ENCODE results near the gene GCNT2. TPM values are rescaled to one million over a fixed set of nuclear protein-coding genes. Genes with fewer than 3 reads are reported as not detected.

GCNT2 gene
- total RNA-seq, 2 donors from 2014 or later, result 0.82 to 5.0 TPM

Other genes with a start within 250 kb of the GCNT2 start
- under 1 TPM in 1 of 2 donors, not detected in 1; 0.14 TPM for gene TFAP2A, start 106.3 kb upstream of the GCNT2 start, total RNA-seq
- gene C6orf52, start 173.3 kb downstream of the GCNT2 start, total RNA-seq, result 1 to 10 TPM in 1 of 2 donors, not detected in 1; 1.0 TPM
- gene PAK1IP1, start 173.6 kb downstream of the GCNT2 start, total RNA-seq, result 10 to 100 TPM; 20.3 TPM
- 10 to 100 TPM; 67.2 to 91.1 TPM for gene TMEM14C, start 201.7 kb downstream of the GCNT2 start, total RNA-seq
- gene TMEM14B, start 226.5 kb downstream of the GCNT2 start, total RNA-seq, result 100 to 1,000 TPM in 1 of 2 donors, 10 to 100 TPM in 1; 86.7 to 104 TPM